ENCODE measurements around the gene NCKAP1.

NCKAP1 gene

GRCh38 chr2:182868054-182868796 is 170.0 kb downstream of the NCKAP1 start:
- no peak for DNase-seq (ENCODE audit: low read depth in 2 of 2)

GRCh38 chr2:182867426-182868053 is 170.7 kb downstream of the NCKAP1 start:
- no peak for DNase-seq (ENCODE audit: low read depth in 2 of 2)

GRCh38 chr2:182866461-182867406 is 171.5 kb downstream of the NCKAP1 start, which contains the start of gene FRZB:
Gene FRZB, minus strand, starts transcription at chr2:182866637. Its CDS starts 85 bp downstream, at chr2:182866552.
- DNase-seq (ENCODE audit: low read depth in 2 of 2) = no peak

GRCh38 chr2:182866095-182866460 is 172.2 kb downstream of the NCKAP1 start:
- DNase-seq (ENCODE audit: low read depth in 2 of 2) = no peak

- no peak for DNase-seq (ENCODE audit: low read depth in 2 of 2)
These were observed 173.2 kb downstream of the NCKAP1 start for GRCh38 chr2:182864949-182865570.

GRCh38 chr2:182863642-182864041 is 174.6 kb downstream of the NCKAP1 start:
- no peak for DNase-seq (ENCODE audit: low read depth in 2 of 2)

- no peak for DNase-seq (ENCODE audit: low read depth in 2 of 2)
These were observed 176.2 kb downstream of the NCKAP1 start for GRCh38 chr2:182862091-182862490.

GRCh38 chr2:182860858-182861257 is 177.4 kb downstream of the NCKAP1 start:
- no peak for DNase-seq (ENCODE audit: low read depth in 2 of 2)

Measured in stimulated activated CD4-positive, alpha-beta T cell treated with anti-CD3 and anti-CD28 coated beads, Interleukin-1b, Interleukin-23, amount 100 ng/mL, for 1 hour (primary cell).